ENCODE measurements around the gene PPIA.

Gene PPIA

DNA sequence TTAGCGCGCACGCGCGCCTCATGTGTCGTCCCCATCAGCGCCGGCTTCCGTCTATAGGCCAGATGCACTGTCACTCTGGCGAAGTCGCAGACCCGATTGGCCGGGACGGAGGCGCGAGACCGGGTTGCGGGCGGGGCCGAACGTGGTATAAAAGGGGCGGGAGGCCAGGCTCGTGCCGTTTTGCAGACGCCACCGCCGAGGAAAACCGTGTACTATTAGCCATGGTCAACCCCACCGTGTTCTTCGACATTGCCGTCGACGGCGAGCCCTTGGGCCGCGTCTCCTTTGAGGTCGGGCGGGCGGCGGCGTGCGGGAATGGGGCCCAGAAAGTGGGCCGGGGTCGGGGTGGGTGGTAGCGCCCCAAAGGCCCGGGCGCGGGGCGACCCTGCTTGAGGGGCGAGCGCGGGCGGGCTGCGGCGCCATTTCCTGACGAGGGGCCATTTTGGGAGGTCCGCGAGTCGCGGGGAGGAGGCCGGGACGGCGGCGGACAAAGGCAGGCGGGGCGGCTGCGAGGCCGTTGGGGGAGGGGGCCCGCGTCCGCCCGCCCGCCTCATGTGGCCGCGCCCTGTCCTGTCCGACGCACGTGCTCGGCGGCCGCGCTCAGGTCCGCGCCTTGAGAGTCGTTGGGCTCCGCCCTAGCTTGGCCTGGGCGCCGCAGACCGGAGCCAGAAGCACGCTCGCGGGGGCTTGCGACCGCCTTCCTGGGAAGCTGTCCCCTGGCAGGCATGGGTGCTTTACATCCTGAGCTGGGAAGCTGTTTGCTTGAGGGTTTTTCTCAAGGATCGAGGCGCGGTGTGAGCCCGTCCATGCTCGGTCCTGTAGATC lies at the start of gene PPIA:
Gene PPIA (plus strand): TSS at position 178 of the 825 bp plus-strand sequence. CDS start 44 bp downstream, at position 222.
- TF ChIP-seq ZFX (IDR thresholded peaks at IDR 0.05; ENCODE audit: borderline replicate concordance), result no peak
- TF ChIP-seq, protein P1, sequence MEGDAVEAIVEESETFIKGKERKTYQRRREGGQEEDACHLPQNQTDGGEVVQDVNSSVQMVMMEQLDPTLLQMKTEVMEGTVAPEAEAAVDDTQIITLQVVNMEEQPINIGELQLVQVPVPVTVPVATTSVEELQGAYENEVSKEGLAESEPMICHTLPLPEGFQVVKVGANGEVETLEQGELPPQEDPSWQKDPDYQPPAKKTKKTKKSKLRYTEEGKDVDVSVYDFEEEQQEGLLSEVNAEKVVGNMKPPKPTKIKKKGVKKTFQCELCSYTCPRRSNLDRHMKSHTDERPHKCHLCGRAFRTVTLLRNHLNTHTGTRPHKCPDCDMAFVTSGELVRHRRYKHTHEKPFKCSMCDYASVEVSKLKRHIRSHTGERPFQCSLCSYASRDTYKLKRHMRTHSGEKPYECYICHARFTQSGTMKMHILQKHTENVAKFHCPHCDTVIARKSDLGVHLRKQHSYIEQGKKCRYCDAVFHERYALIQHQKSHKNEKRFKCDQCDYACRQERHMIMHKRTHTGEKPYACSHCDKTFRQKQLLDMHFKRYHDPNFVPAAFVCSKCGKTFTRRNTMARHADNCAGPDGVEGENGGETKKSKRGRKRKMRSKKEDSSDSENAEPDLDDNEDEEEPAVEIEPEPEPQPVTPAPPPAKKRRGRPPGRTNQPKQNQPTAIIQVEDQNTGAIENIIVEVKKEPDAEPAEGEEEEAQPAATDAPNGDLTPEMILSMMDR (IDR thresholded peaks at IDR 0.05), result no peak
- peak within 1 kb of the TSS; percentile 99 for H3K27ac ChIP-seq

DNA sequence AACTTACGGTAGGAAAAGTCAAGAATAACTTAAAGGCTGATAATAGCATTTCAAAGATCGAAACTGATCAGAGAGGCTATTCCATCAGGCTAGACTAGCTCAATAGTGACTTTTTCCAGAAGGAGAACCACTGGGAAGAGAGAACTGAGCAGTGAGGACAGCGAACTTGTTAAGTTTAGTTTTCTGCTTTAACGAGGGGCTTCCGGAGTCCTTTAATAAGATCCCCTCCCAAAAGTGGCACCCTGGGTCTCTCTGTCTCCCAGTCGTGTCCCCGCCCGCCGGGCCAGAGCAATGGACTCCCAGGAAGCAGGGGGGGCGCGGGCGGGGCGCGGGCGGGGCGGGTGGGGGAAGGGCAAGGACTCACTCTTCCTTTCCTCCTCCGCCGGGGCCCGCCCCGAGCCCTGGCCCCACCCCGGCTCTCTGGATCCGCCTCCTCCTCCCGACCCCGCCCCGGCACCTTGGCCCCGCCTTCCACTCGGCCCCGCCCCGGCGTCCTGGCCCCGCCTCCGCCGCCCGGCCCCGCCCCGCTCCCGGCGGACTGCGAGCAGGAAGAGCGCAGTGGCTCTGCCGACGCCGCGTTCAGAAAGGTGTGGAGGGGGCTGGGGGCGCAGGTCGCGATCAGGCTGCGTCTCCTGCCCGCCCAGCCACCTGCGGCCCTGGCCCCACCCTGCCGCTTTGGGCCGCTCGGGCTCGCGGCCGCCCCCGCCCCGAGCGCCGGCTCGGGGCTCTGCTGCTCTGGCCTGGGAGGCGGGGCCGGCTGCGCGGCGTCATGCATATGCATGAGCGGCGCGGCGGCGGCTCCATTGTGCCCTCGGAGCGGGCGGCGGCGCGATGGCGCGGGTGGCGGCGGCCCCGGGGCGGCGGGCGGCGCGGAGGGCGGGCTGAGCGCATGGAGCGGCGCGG lies 48.2 kb upstream of the PPIA start, which contains the start of gene ZMIZ2:
Gene ZMIZ2 (plus strand): TSS at position 803 of the 903 bp plus-strand sequence. CDS start 7,403 bp downstream, outside the sequence.
- H3K27ac ChIP-seq, result peak within 1 kb of the TSS; percentile 92
- TF ChIP-seq, protein P1 (IDR thresholded peaks at IDR 0.05), result no peak
- no peak for TF ChIP-seq ZFX (IDR thresholded peaks at IDR 0.05; ENCODE audit: borderline replicate concordance)

DNA sequence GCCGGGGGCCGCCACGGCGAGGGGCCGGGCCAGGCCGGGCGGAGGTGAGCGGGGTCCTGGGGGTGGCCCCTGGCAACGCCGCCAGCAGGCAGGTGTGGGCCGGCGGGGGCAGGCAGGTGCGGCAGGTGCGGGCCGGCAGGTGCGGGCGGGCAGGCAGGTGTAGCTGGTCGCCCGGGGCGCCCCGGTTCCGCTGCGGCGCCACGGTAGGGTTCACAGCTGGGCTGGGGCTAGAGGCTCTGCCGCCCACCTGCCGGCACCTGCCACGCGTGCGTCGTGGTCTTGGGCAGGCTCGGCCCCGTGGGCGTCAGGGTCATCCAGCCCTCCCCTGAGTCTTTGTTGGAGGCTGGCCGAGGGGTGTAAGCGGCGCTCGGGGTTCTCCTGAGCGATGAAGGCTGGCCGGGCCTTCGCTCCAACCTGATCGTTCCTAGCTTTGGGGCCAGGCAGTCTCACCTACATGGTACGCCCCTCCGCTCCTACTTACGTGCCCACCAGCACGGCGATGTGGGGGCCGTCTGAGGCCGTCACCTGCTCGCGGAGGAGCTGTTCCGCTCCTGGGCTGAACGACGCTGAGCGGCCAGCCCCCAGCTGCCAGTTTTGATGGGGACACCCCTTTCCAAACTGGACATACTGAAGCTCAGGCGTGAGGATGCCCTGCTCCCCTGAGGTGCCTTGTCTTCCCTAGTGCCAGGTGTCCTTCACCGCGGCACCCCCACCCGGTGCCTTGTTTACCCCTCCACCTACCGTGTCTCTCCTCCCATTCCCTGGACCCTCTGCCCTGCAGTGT lies 47.3 kb upstream of the PPIA start:
- peak overlapping the region; percentile 92 for H3K27ac ChIP-seq
- no peak for TF ChIP-seq ZFX (IDR thresholded peaks at IDR 0.05; ENCODE audit: borderline replicate concordance)
- TF ChIP-seq, protein P1 (IDR thresholded peaks at IDR 0.05), result no peak

DNA sequence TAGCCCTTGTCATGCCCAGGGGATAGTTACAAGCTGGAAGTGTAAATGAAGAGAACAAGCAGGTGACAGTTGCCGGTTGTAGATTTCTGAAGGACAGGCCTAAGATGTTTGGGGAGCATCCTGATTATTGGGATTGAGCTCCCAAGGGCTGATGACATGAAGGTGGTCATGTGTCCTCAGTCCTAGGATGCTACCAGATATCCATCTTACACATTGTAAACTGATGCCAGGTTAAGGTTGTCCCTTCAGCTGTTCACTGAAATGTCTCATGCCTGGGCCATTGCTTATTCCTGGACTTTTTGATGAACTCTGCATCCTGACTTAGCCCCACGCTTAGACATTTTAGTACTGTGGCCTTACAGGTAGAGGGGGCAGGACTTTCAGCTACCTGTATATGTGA lies 46.5 kb upstream of the PPIA start:
- H3K27ac ChIP-seq, result peak overlapping the region; percentile 92
- TF ChIP-seq, protein P1 (IDR thresholded peaks at IDR 0.05), result no peak
- no peak for TF ChIP-seq ZFX (IDR thresholded peaks at IDR 0.05; ENCODE audit: borderline replicate concordance)

DNA sequence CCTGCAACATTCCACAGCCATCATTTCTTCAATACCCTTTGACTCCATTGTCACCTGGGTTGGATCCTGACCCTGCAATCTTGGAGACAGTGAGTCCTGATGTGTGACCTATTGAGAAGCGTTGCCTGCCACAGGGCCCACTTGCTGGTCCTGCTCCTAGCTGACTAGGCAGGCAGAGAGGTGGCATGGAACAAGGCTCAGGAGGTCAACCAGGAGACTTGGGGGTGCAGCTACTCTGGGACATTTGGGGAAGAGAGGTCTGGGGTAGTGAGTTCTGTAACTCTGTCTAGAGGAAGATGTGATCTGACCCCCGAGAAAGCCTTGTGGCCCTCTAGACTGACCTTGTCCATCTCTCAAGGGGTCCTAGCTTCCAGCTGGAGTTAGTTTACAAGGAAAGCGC lies 46.1 kb upstream of the PPIA start:
- TF ChIP-seq, protein P1 (IDR thresholded peaks at IDR 0.05), result no peak
- TF ChIP-seq ZFX (IDR thresholded peaks at IDR 0.05; ENCODE audit: borderline replicate concordance), result no peak
- peak overlapping the region; percentile 92 for H3K27ac ChIP-seq

DNA sequence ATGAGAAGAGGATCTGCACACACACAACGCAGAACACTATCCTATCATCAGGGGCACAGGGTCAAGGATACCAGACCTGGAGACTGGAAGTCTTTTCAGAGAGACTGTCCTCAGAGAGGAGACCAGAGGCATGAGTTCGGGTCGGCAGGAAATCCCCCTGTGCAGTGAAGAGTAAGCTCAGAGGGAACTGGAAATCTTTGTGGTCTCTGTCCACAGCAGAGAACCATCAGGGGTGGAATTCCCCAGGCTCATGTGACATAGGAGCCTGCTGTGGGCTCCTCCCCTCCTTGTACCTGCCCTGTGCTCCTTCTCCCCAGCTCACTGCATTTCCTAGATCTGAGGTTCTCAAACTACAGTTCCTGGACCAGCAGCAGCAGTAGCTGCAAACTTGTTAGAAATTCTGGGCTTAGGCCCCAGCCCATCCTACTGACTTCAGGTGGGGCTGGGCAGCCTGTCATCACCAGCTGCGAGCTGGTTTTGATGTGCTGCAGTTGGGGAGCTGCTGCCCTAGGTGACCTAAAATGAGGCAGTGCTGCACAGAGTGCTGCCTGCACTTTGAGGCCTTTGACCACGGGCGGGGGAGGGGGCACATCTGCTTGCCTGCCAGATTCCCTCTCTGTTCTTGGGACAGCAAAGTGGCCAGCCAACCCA lies 45.4 kb upstream of the PPIA start:
- peak overlapping the region; percentile 92; the same call in 1 of the 2 replicates for H3K27ac ChIP-seq
- TF ChIP-seq, protein P1 (IDR thresholded peaks at IDR 0.05), result no peak

All from 22Rv1 (cell line).